ENCODE results near the gene SMAD3. TPM values are rescaled to one million over a fixed set of nuclear protein-coding genes. Genes with fewer than 3 reads are reported as not detected.

Gene SMAD3
- total RNA-seq, 1 experiment from 2014 or later: 89.2 TPM

DNA sequence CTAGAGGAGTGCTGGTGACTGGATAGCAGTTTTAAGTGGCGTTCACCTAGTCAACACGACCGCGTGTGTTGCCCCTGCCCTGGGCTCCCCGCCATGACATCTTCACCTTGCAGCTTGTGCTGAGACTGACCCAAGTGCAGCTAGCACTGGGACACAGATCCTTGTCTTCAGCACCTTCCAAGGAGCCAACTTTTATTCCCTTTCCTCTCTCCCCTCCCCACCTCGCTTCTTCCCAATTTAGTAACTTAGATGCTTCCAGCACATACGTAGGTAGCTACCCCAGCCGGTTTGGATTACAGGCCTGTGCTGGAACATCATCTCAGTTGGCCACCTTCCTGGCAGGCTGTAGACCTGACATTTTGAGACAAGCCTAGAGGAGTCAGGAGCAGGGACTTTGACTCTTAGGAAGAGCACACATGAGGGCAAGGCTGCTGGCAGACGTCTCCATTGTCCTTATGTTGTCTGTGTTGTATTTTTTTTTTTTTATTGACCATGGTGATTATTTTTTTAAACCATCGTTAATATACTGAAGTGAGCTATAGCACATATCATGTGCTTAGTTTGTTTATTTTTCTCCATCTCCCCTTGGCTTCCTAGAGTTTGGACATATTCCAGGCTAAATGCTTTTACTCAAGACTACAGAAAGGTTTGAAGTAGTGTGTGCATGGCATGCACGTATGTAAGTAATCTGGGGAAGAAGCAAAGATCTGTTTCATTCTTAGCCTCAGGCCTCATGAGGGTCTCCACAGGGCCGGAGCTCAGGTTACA, 128.0 kb downstream of the SMAD3 start:
- Histone ChIP-seq H3K9ac (ENCODE audit: low read length) (no peak overlapping the region), H3K9me3 (ENCODE audit: control insufficient read depth in 1 of 2, insufficient read depth in 1 of 2, low read depth in 1 of 2, low read length in 2 of 2) (no peaks in the 10 kb centered on the region), H2AFZ (ENCODE audit: low read depth, low read length, poor library complexity, severe bottlenecking) (no peak overlapping the region), H3K36me3 (ENCODE audit: control insufficient read depth in 1 of 2, insufficient read depth in 2 of 2, low read length in 2 of 2) (peaks cover 14 to 40% of the 10 kb centered on the region in 2 experiments; a peak in 3 of 4 replicates), H3K9me2 (ENCODE audit: insufficient read depth) (no peaks in the 10 kb centered on the region), H3K79me2 (ENCODE audit: insufficient read depth, low read length) (no peaks in the 10 kb centered on the region), H3K27ac (ENCODE audit: low read depth, low read length) (no peak overlapping the region), H4K20me1 (ENCODE audit: insufficient read depth) (no peaks in the 10 kb centered on the region), H3K4me2 (ENCODE audit: low read length) (no peak overlapping the region), H3K27me3 (ENCODE audit: insufficient read depth, low read length) (no peaks in the 10 kb centered on the region), H3K4me3 (replicated peaks in 1 of 2; ENCODE audit: low read depth in 1 of 2, low read length in 2 of 2) (no peak overlapping the region), H3K4me1 (ENCODE audit: control insufficient read depth in 1 of 2, insufficient read depth in 2 of 2, low read length in 2 of 2) (no peaks in the 10 kb centered on the region)
- no peak for DNase-seq (ENCODE audit: low read depth, low spot score)
- intact Hi-C loops (cut with micrococcal nuclease): no loop called here
- POLR2A ChIA-PET: no interaction called here
- TF ChIP-seq EGR1 (IDR thresholded peaks at IDR 0.05; ENCODE audit: low read depth): no peak
- no peak for TF ChIP-seq YY1 (IDR thresholded peaks at IDR 0.05; ENCODE audit: extremely low read depth, insufficient replicate concordance, low read depth, low read length)
- no peak for TF ChIP-seq POLR2A (IDR thresholded peaks at IDR 0.05; ENCODE audit: borderline replicate concordance, extremely low read depth, insufficient read depth, insufficient read length)
- TF ChIP-seq, protein P1, sequence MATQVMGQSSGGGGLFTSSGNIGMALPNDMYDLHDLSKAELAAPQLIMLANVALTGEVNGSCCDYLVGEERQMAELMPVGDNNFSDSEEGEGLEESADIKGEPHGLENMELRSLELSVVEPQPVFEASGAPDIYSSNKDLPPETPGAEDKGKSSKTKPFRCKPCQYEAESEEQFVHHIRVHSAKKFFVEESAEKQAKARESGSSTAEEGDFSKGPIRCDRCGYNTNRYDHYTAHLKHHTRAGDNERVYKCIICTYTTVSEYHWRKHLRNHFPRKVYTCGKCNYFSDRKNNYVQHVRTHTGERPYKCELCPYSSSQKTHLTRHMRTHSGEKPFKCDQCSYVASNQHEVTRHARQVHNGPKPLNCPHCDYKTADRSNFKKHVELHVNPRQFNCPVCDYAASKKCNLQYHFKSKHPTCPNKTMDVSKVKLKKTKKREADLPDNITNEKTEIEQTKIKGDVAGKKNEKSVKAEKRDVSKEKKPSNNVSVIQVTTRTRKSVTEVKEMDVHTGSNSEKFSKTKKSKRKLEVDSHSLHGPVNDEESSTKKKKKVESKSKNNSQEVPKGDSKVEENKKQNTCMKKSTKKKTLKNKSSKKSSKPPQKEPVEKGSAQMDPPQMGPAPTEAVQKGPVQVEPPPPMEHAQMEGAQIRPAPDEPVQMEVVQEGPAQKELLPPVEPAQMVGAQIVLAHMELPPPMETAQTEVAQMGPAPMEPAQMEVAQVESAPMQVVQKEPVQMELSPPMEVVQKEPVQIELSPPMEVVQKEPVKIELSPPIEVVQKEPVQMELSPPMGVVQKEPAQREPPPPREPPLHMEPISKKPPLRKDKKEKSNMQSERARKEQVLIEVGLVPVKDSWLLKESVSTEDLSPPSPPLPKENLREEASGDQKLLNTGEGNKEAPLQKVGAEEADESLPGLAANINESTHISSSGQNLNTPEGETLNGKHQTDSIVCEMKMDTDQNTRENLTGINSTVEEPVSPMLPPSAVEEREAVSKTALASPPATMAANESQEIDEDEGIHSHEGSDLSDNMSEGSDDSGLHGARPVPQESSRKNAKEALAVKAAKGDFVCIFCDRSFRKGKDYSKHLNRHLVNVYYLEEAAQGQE (IDR thresholded peaks at IDR 0.05; ENCODE audit: low read depth): no peak
- TF ChIP-seq ZFX (IDR thresholded peaks at IDR 0.05): no peak
- no peak for TF ChIP-seq CEBPB (IDR thresholded peaks at IDR 0.05; ENCODE audit: low read depth)
- TF ChIP-seq SIN3A (IDR thresholded peaks at IDR 0.05; ENCODE audit: low read depth): no peak
- TF ChIP-seq ZNF274 (IDR thresholded peaks at IDR 0.05; ENCODE audit: low read depth, low read length): no peak
- TF ChIP-seq CBX3 (IDR thresholded peaks at IDR 0.05; ENCODE audit: low read depth): no peak
- no peak for TF ChIP-seq SRF (IDR thresholded peaks at IDR 0.05; ENCODE audit: low read depth)
- TF ChIP-seq FOSL1 (IDR thresholded peaks at IDR 0.05; ENCODE audit: low read depth): no peak
- TF ChIP-seq, protein P2, sequence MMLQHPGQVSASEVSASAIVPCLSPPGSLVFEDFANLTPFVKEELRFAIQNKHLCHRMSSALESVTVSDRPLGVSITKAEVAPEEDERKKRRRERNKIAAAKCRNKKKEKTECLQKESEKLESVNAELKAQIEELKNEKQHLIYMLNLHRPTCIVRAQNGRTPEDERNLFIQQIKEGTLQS (IDR thresholded peaks at IDR 0.05): no peak
- no TSS peak for BruUV-seq (replicated peaks)
- CTCF ChIA-PET: no interaction called here
- RAD21 ChIA-PET (ENCODE audit: low non-redundant PET in 1 of 2, low total read pairs in 2 of 2, uncharacterized antibody in 2 of 2, unreplicated experiment in 2 of 2): no interaction called here
- ATAC-seq: no peak
